Measurements from ENCODE around the gene SMIM8. TPM values are rescaled to one million over a fixed set of nuclear protein-coding genes. Genes with fewer than 3 reads are reported as not detected.

The SMIM8 gene
- 1 to 10 TPM; 2.8 to 5.9 (median 4.3) TPM for total RNA-seq
- long read RNA-seq, partial matches to known transcripts = 1 of 4 reads
- long read RNA-seq, other reads (novel, unspliced or antisense) = 0 of 4 reads

- H3K27ac ChIP-seq = peak within 1 kb of the TSS in 2 of 3 donors; percentile 62 to 64
- intact Hi-C loops (cut with DNase I) = no loop called here
- DNase-seq = peak; percentile 89 to 92 (median 91)
- H3K4me3 ChIP-seq = peak within 1 kb of the TSS; percentile 61 to 96 (median 94)
- under 1% methylated on average over 32 of the region's 60 CpGs for WGBS (ENCODE audit: insufficient coverage, low coverage, low lambda C conversion rate, missing lambda C conversion rate)
- no peaks in the 10 kb centered on the region for H3K9me3 ChIP-seq
- no peaks in the 10 kb centered on the region for H3K27me3 ChIP-seq
- ATAC-seq = peak; percentile 100
- TF ChIP-seq POLR2A (IDR thresholded peaks at IDR 0.05) (peak; percentile 47), CTCF (IDR thresholded peaks at IDR 0.05) (peak; percentile 98 to 100 (median 99))
- H3K36me3 ChIP-seq = no peaks in the 10 kb centered on the region
- peaks cover 0 to 5% (median 0%) of the 10 kb centered on the region in 4 donors for H3K4me1 ChIP-seq
These were observed at the start of gene SMIM8 for GRCh38 chr6:87322304-87323212. Gene SMIM8 (plus strand): TSS chr6:87322588. CDS start chr6:87337032, 14,444 bp downstream.

GRCh38 chr6:87274660-87275274 is 47.6 kb upstream of the SMIM8 start:
- intact Hi-C loops (cut with DNase I) = no loop called here
- DNase-seq = no peak
- H3K4me3 ChIP-seq = no peak overlapping the region
- no peaks in the 10 kb centered on the region for H3K27me3 ChIP-seq
- 84% methylated on average over 5 of the region's 7 CpGs for WGBS (ENCODE audit: insufficient coverage, low coverage, low lambda C conversion rate, missing lambda C conversion rate)
- ATAC-seq = no peak
- H3K27ac ChIP-seq = no peak overlapping the region
- no peaks in the 10 kb centered on the region for H3K9me3 ChIP-seq
- no peak for TF ChIP-seq POLR2A (IDR thresholded peaks at IDR 0.05)
- no peak for TF ChIP-seq CTCF (IDR thresholded peaks at IDR 0.05)
- no peaks in the 10 kb centered on the region for H3K4me1 ChIP-seq
- H3K36me3 ChIP-seq = no peaks in the 10 kb centered on the region

GRCh38 chr6:87276624-87277023 is 45.8 kb upstream of the SMIM8 start:
- H3K9me3 ChIP-seq = no peaks in the 10 kb centered on the region
- intact Hi-C loops (cut with DNase I) = no loop called here
- H3K4me3 ChIP-seq = no peak overlapping the region
- no peak for TF ChIP-seq CTCF (IDR thresholded peaks at IDR 0.05)
- TF ChIP-seq POLR2A (IDR thresholded peaks at IDR 0.05) = no peak
- no peaks in the 10 kb centered on the region for H3K36me3 ChIP-seq
- H3K27ac ChIP-seq = no peak overlapping the region
- H3K4me1 ChIP-seq = no peaks in the 10 kb centered on the region
- WGBS (ENCODE audit: insufficient coverage, low coverage, low lambda C conversion rate, missing lambda C conversion rate) = 67% methylated on average over 1 of the region's 1 CpG
- no peak for DNase-seq
- no peak for ATAC-seq
- no peaks in the 10 kb centered on the region for H3K27me3 ChIP-seq

GRCh38 chr6:87277123-87277522 is 45.3 kb upstream of the SMIM8 start:
- peak in 2 of 4 donors; percentile 12 to 17 for TF ChIP-seq CTCF (IDR thresholded peaks at IDR 0.05)
- no peak for TF ChIP-seq POLR2A (IDR thresholded peaks at IDR 0.05)
- intact Hi-C loops (cut with DNase I) = no loop called here
- no peak overlapping the region for H3K4me3 ChIP-seq
- no peaks in the 10 kb centered on the region for H3K9me3 ChIP-seq
- ATAC-seq = peak in 1 of 4 donors; percentile 30
- no peaks in the 10 kb centered on the region for H3K27me3 ChIP-seq
- no peak overlapping the region for H3K27ac ChIP-seq
- no peaks in the 10 kb centered on the region for H3K36me3 ChIP-seq
- no peaks in the 10 kb centered on the region for H3K4me1 ChIP-seq
- no peak for DNase-seq
